Tibial artery (tissue), 4 donors: ENCODE results near the gene MAP3K3.

ENCODE experiments used
- DNase-seq, 2 donors: peaks; one replicate each; pipeline ENCODE4 v3.0.0-alpha.2; 2019
- H3K27ac ChIP-seq, 2 donors: fragments of 200-600 bp; sonication (generic) in 1 of 2; 1 replicate in 1 of 2; 2 replicates in 1 of 2; pipeline ENCODE4 v1.5.1; 2018 to 2019; ENCODE audit warnings: mild to moderate bottlenecking in 1 of 2
- H3K27me3 ChIP-seq, 2 donors: fragments of 200-600 bp; sonication (generic) in 1 of 2; one replicate each; pipeline versions ENCODE4 v1.5.1 to v1.6.0; 2016 to 2019
- H3K36me3 ChIP-seq, 3 donors: fragments of 200-600 bp; sonication (generic) in 2 of 3; one replicate each; pipeline ENCODE4 v1.5.1; 2016 to 2019; ENCODE audit warnings: mild to moderate bottlenecking in 2 of 3
- H3K4me1 ChIP-seq, 4 donors: fragments of 200-600 bp; sonication (generic) in 2 of 4; 1 replicate in 3 of 4; 2 replicates in 1 of 4; pipeline ENCODE4 v1.5.1; 2016 to 2019
- H3K4me3 ChIP-seq, 2 donors: fragments of 200-600 bp; sonication (generic) in 1 of 2; 1 replicate in 1 of 2; 2 replicates in 1 of 2; pipeline ENCODE4 v1.5.1; 2018 to 2019; ENCODE audit warnings: mild to moderate bottlenecking in 2 of 2
- H3K9me3 ChIP-seq, 3 donors: fragments of 200-600 bp; sonication (generic) in 1 of 3; one replicate each; pipeline ENCODE4 v1.5.1; 2016 to 2019
- intact Hi-C: fragments of 100-400 bp; cut with DNase I; formaldehyde crosslinking; loops from one replicate; pipeline ENCODE4 v1.15.0; 2023; ENCODE audit warnings: low total_unique reads
- TF ChIP-seq, protein P1 (sequence below), 2 experiments: fragments of 200-600 bp in 1 of 2; fragments of 450-650 bp in 1 of 2; IDR thresholded peaks; one replicate each; pipeline ENCODE4 v1.5.1; 2017 to 2019; ENCODE audit warnings: antibody characterized with exemption in 2 of 2, mild to moderate bottlenecking in 1 of 2, moderate library complexity in 1 of 2

The MAP3K3 gene

GRCh38 chr17:63631062-63631461, 8.8 kb downstream of the MAP3K3 start:
- Histone ChIP-seq H3K4me1 (peaks cover 0 to 39% (median 12%) of the 10 kb centered on the region in 4 donors), H3K36me3 (peaks cover 38 to 41% (median 39%) of the 10 kb centered on the region in 3 donors), H3K27ac (no peak overlapping the region), H3K4me3 (no peak overlapping the region), H3K9me3 (no peaks in the 10 kb centered on the region), H3K27me3 (no peaks in the 10 kb centered on the region)
- TF ChIP-seq, protein P1, sequence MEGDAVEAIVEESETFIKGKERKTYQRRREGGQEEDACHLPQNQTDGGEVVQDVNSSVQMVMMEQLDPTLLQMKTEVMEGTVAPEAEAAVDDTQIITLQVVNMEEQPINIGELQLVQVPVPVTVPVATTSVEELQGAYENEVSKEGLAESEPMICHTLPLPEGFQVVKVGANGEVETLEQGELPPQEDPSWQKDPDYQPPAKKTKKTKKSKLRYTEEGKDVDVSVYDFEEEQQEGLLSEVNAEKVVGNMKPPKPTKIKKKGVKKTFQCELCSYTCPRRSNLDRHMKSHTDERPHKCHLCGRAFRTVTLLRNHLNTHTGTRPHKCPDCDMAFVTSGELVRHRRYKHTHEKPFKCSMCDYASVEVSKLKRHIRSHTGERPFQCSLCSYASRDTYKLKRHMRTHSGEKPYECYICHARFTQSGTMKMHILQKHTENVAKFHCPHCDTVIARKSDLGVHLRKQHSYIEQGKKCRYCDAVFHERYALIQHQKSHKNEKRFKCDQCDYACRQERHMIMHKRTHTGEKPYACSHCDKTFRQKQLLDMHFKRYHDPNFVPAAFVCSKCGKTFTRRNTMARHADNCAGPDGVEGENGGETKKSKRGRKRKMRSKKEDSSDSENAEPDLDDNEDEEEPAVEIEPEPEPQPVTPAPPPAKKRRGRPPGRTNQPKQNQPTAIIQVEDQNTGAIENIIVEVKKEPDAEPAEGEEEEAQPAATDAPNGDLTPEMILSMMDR (IDR thresholded peaks at IDR 0.05) = no peak
- intact Hi-C loops = no loop called here
- no peak for DNase-seq

DNA sequence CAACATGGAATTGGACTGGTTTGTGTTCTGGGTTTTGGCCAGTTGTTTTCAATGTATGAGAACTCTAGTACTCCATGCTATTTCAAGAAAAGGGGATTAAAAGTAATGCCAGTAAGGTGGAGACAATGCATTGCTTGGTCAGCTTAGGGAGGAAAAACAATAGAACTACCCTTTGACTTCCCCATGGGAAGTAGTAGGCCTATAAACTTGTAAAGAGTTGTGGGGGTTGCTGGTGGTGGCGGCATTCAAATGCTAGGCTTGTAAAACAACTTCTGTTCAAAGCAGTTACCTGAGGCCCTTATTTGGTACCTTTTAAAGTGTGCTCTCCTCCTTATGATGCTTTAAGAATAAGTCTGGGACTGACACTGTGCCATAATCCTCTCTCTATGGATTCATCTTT, 9.4 kb downstream of the MAP3K3 start:
- no peaks in the 10 kb centered on the region for H3K27me3 ChIP-seq
- peaks cover 0 to 33% (median 12%) of the 10 kb centered on the region in 4 donors for H3K4me1 ChIP-seq
- intact Hi-C loops = no loop called here
- no peaks in the 10 kb centered on the region for H3K9me3 ChIP-seq
- no peak overlapping the region for H3K27ac ChIP-seq
- TF ChIP-seq, protein P1 (IDR thresholded peaks at IDR 0.05) = no peak
- peaks cover 44 to 45% (median 44%) of the 10 kb centered on the region in 3 donors for H3K36me3 ChIP-seq
- H3K4me3 ChIP-seq = no peak overlapping the region
- DNase-seq = no peak

- Histone ChIP-seq H3K27me3 (no peaks in the 10 kb centered on the region), H3K36me3 (peaks cover 57 to 62% (median 58%) of the 10 kb centered on the region in 3 donors), H3K27ac (no peak overlapping the region), H3K4me3 (no peak overlapping the region), H3K4me1 (peaks cover 0 to 19% (median 7%) of the 10 kb centered on the region in 4 donors), H3K9me3 (no peaks in the 10 kb centered on the region)
- TF ChIP-seq, protein P1 (IDR thresholded peaks at IDR 0.05) = no peak
- no peak for DNase-seq
- intact Hi-C loops = no loop called here
Measured at GRCh38 chr17:63633742-63634141, 11.5 kb downstream of the MAP3K3 start.

DNA sequence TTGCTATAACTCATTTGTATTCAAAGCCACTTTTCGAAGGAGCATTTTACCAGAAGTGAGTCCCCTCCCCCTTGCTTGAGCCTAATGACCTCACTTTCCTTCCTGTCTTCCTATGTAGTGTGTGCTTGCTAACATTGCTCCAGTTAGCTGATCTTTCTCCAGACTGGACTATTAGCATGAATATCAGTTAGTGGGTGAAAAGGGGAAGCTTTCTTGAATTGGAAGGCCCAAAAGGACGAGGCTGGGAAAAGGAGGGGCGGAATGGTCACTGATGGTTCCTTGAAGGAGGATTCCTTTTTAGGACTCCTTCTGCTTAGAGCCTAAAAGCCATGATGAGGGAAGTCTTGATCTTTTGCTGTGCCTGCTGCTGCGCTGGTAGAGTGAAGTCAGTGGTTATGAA, 11.9 kb downstream of the MAP3K3 start:
- TF ChIP-seq, protein P1 (IDR thresholded peaks at IDR 0.05) = no peak
- H3K4me3 ChIP-seq = no peak overlapping the region
- no peaks in the 10 kb centered on the region for H3K9me3 ChIP-seq
- intact Hi-C loops = no loop called here
- no peak overlapping the region for H3K27ac ChIP-seq
- peak in 1 of 2 donors; percentile 23 for DNase-seq
- no peaks in the 10 kb centered on the region for H3K27me3 ChIP-seq
- peaks cover 0 to 15% (median 7%) of the 10 kb centered on the region in 4 donors for H3K4me1 ChIP-seq
- H3K36me3 ChIP-seq = peaks cover 56 to 65% (median 60%) of the 10 kb centered on the region in 3 donors

GRCh38 chr17:63634816-63635215, 12.6 kb downstream of the MAP3K3 start:
- Histone ChIP-seq H3K27ac (no peak overlapping the region), H3K4me1 (peaks cover 0 to 13% (median 6%) of the 10 kb centered on the region in 4 donors), H3K27me3 (no peaks in the 10 kb centered on the region), H3K4me3 (no peak overlapping the region), H3K36me3 (peaks cover 54 to 65% (median 60%) of the 10 kb centered on the region in 3 donors), H3K9me3 (no peaks in the 10 kb centered on the region)
- no peak for DNase-seq
- TF ChIP-seq, protein P1 (IDR thresholded peaks at IDR 0.05) = no peak
- intact Hi-C loops = no loop called here

DNA sequence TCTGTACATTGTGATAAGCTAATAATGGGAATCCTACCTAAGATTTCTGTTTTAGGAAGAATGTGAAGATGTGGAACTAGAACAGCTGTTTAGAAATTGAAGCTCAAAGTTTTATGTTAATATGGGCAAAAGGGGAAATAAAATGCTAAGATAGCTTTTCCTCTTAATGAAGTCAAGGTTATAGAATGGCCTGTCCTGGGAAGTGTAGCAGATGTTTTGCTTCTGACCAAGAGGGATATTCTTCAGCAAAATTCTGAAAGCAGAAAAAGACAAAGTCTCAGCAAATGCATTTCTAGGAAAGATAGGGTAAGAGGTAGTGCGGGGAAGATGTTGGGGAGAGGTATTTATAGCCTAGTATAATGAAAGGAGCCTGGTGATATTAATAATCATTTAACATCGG, 13.1 kb downstream of the MAP3K3 start:
- Histone ChIP-seq H3K4me3 (no peak overlapping the region), H3K36me3 (peaks cover 58 to 65% (median 60%) of the 10 kb centered on the region in 3 donors), H3K27ac (no peak overlapping the region), H3K9me3 (no peaks in the 10 kb centered on the region), H3K27me3 (no peaks in the 10 kb centered on the region), H3K4me1 (peaks cover 0 to 13% (median 5%) of the 10 kb centered on the region in 4 donors)
- no peak for DNase-seq
- TF ChIP-seq, protein P1 (IDR thresholded peaks at IDR 0.05) = no peak
- intact Hi-C loops = no loop called here
